Body of pancreas (tissue), 4 donors: ENCODE results near the gene CBFB.

Source experiments
- CTCF ChIP-seq, 7 experiments: fragments of 450-650 bp in 4 of 7; fragments of 200-600 bp in 3 of 7; sonication (generic) in 3 of 7; IDR thresholded peaks; one replicate each; pipeline ENCODE4 v1.5.1; 2016 to 2019; ENCODE audit warnings: antibody characterized with exemption in 7 of 7
- POLR2A ChIP-seq, 3 donors: fragments of 450-650 bp; IDR thresholded peaks; one replicate each; pipeline ENCODE4 v1.6.1; 2016; ENCODE audit warnings: antibody characterized with exemption in 3 of 3, mild to moderate bottlenecking in 2 of 3

GRCh38 chr16:67111951-67112444, 83.0 kb downstream of the CBFB start:
- no peak for TF ChIP-seq CTCF (IDR thresholded peaks at IDR 0.05)
- no peak for TF ChIP-seq POLR2A (IDR thresholded peaks at IDR 0.05)
